ENCODE results near the gene PIM3.

DNA sequence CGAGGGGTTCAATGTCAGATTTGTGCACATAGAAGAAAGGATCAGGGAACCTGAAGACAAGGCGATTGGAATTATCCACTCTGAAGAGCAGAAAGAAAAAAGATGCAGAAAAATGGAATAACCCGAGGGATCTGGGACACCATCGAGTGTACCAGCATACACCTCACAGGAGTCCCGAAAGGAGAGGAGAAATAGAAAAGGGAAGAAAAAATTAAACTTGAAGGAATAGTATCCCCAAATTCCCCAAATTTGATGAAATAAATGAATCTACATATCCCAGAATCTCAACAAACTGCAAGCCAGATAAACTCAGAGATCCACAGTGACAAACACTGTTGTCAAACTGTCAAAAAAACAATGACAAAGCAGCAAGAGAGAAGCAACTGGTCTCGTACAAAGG is 30.6 kb downstream of the PIM3 start:
- TF ChIP-seq, protein P1, sequence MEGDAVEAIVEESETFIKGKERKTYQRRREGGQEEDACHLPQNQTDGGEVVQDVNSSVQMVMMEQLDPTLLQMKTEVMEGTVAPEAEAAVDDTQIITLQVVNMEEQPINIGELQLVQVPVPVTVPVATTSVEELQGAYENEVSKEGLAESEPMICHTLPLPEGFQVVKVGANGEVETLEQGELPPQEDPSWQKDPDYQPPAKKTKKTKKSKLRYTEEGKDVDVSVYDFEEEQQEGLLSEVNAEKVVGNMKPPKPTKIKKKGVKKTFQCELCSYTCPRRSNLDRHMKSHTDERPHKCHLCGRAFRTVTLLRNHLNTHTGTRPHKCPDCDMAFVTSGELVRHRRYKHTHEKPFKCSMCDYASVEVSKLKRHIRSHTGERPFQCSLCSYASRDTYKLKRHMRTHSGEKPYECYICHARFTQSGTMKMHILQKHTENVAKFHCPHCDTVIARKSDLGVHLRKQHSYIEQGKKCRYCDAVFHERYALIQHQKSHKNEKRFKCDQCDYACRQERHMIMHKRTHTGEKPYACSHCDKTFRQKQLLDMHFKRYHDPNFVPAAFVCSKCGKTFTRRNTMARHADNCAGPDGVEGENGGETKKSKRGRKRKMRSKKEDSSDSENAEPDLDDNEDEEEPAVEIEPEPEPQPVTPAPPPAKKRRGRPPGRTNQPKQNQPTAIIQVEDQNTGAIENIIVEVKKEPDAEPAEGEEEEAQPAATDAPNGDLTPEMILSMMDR (IDR thresholded peaks at IDR 0.05), result no peak
- TF ChIP-seq POLR2A (IDR thresholded peaks at IDR 0.05), result no peak

Data from uterus (tissue), 2 donors.